ENCODE data around the gene TAF11L11. TPM values are rescaled to one million over a fixed set of nuclear protein-coding genes. Genes with fewer than 3 reads are reported as not detected.

Gene TAF11L11
- 0.10 to 0.31 TPM (median 0.21 TPM) in 5 replicates for total RNA-seq (2022; extraction: Qiagen RNA extraction; ENCODE audit: low read depth)

DNA sequence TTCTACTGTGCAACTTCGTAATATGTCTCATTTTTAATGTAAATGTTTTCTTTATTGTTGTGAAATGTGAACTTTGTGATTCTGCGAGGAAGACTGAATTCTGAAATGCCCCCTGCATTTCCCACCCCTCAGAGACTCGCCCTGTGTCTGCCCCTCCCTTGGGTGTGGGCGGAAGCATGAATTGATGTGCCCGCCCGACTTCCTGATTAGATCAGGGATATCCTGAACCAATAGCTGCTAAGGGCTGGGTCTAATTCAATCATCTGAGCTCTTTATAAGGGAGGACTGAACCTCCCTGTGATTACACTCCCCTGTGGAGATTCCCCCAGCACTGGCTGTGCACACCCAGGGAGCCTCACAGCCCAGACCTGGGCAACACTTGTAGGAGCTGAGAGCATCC is at the start of gene TAF11L11:
TSS of gene TAF11L11 (plus strand) at position 304 of the 400 bp plus-strand sequence.

DNA sequence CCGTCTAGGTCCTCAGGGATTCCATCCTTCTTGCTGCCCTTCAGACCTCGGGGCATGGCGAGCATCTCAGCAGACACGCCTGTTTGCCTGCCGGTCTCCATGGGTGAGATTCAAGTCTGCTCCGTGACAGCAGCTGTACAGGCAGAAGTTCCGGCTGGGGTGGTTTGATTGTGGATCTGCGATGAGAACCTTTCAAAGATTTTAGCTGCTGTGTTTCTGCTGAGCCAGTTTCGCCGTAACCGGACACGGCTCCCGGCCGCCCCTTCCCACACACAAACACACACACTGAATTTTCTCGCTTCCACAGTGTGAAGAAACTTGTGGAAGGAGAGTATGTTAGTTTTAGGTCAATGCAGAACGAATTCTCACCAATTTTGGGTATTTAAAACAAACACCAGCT is 18.3 kb upstream of the TAF11L11 start, which contains the start of gene TAF11L7:
TSS of gene TAF11L7 (minus strand) at position 101 of the 400 bp plus-strand sequence.

GRCh38 chr5:17590860-17591259 is 13.1 kb upstream of the TAF11L11 start, which contains the start of gene TAF11L8:
Gene TAF11L8 (minus strand): TSS chr5:17590960.

GRCh38 chr5:17594255-17594654 is 9.7 kb upstream of the TAF11L11 start, which contains the start of gene TAF11L9:
Gene TAF11L9 (minus strand): TSS chr5:17594394.

GRCh38 chr5:17597728-17598127 is 6.3 kb upstream of the TAF11L11 start, which contains the start of gene TAF11L10:
Gene TAF11L10 (minus strand): TSS chr5:17597828.

DNA sequence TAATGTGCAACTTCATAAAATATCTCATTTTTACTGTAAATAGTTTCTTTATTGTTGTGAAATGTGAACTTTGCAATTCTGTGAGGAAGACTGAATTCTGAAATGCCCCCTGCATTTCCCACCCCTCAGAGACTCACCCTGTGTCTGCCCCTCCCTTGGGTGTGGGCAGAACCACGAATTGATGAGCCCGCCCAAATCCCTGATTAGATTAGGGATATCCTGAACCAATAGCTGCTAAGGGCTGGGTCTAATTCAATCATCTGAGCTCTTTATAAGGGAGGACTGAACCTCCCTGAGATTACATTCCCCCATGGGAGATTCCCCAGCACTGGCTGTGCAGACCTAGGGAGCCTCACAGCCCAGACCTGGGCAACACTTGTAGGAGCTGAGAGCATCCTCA is 6.1 kb downstream of the TAF11L11 start, which contains the start of gene TAF11L12:
TSS of gene TAF11L12 (plus strand) at position 301 of the 400 bp plus-strand sequence.

DNA sequence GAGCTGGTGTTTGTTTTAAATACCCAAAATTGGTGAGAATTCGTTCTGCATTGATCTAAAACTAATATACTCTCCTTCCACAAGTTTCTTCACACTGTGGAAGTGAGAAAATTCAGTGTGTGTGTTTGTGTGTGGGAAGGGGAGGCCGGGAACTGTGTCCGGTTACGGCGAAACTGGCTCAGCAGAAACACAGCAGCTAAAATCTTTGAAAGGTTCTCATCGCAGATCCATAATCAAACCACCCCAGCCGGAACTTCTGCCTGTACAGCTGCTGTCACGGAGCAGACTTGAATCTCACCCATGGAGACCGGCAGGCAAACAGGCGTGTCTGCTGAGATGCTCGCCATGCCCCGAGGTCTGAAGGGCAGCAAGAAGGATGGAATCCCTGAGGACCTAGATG is 27.8 kb downstream of the TAF11L11 start, which contains the start of gene TAF11L13:
TSS of gene TAF11L13 (plus strand) at position 301 of the 400 bp plus-strand sequence.

GRCh38 chr5:17634160-17634559 is 30.2 kb downstream of the TAF11L11 start, which contains the start of gene TAF11L14:
Gene TAF11L14 (plus strand): TSS chr5:17634460.

Other genes starting within 250 kb of the TAF11L11 start
- not detected in 5 replicates for gene TAF11L2, start 106.0 kb upstream of the TAF11L11 start, total RNA-seq (2022; extraction: Qiagen RNA extraction; ENCODE audit: low read depth)
- gene TAF11L3, start 85.8 kb upstream of the TAF11L11 start, total RNA-seq (2022; extraction: Qiagen RNA extraction; ENCODE audit: low read depth), result not detected in 5 replicates
- gene TAF11L4, start 82.4 kb upstream of the TAF11L11 start, total RNA-seq (2022; extraction: Qiagen RNA extraction; ENCODE audit: low read depth), result not detected in 5 replicates
- gene TAF11L5, start 78.9 kb upstream of the TAF11L11 start, total RNA-seq (2022; extraction: Qiagen RNA extraction; ENCODE audit: low read depth), result not detected in 5 replicates
- not detected in 5 replicates for gene TAF11L6, start 75.5 kb upstream of the TAF11L11 start, total RNA-seq (2022; extraction: Qiagen RNA extraction; ENCODE audit: low read depth)
- gene TAF11L7, start 18.4 kb upstream of the TAF11L11 start, total RNA-seq (2022; extraction: Qiagen RNA extraction; ENCODE audit: low read depth), result not detected in 5 replicates
- not detected in 5 replicates for gene TAF11L8, start 13.2 kb upstream of the TAF11L11 start, total RNA-seq (2022; extraction: Qiagen RNA extraction; ENCODE audit: low read depth)
- gene TAF11L9, start 9.8 kb upstream of the TAF11L11 start, total RNA-seq (2022; extraction: Qiagen RNA extraction; ENCODE audit: low read depth), result not detected in 5 replicates
- gene TAF11L10, start 6.4 kb upstream of the TAF11L11 start, total RNA-seq (2022; extraction: Qiagen RNA extraction; ENCODE audit: low read depth), result not detected in 5 replicates
- gene TAF11L12, start 6.2 kb downstream of the TAF11L11 start, total RNA-seq (2022; extraction: Qiagen RNA extraction; ENCODE audit: low read depth), result 0.14 TPM in 1 of 5 replicates, not detected in the others
- gene TAF11L13, start 27.9 kb downstream of the TAF11L11 start, total RNA-seq (2022; extraction: Qiagen RNA extraction; ENCODE audit: low read depth), result not detected in 5 replicates
- gene TAF11L14, start 30.3 kb downstream of the TAF11L11 start, total RNA-seq (2022; extraction: Qiagen RNA extraction; ENCODE audit: low read depth), result not detected in 5 replicates

Data from A549 treated with GW870086 at 1 μM for 4 hours (cell line).